ENCODE measurements around the gene LHFPL4.

- no peak for TF ChIP-seq CTCF (IDR thresholded peaks at IDR 0.05; ENCODE audit: low read depth, low read length, missing input control)
- no peak for TF ChIP-seq REST (IDR thresholded peaks at IDR 0.05)
- no peak for TF ChIP-seq MAX (IDR thresholded peaks at IDR 0.05)
- no peak for TF ChIP-seq ATF3 (IDR thresholded peaks at IDR 0.05)
- TF ChIP-seq EGR1 (IDR thresholded peaks at IDR 0.05; ENCODE audit: low read depth in 2 of 2) = no peak
- no peak for TF ChIP-seq TAF1 (conservative IDR thresholded peaks at IDR 0.05)
- TF ChIP-seq SP1 (IDR thresholded peaks at IDR 0.05) = no peak
- TF ChIP-seq ZBTB33 (IDR thresholded peaks at IDR 0.05) = no peak
- no peak for TF ChIP-seq GABPA (IDR thresholded peaks at IDR 0.05 in 1 of 2, conservative IDR thresholded peaks at IDR 0.05 in 1 of 2)
- TF ChIP-seq YY1 (IDR thresholded peaks at IDR 0.05) = no peak
- no peak for TF ChIP-seq HNF4G (IDR thresholded peaks at IDR 0.05)
- TF ChIP-seq JUND (IDR thresholded peaks at IDR 0.05) = no peak
These were observed 30.2 kb upstream of the LHFPL4 start for GRCh38 chr3:9583792-9584191.

Measured in liver (tissue), 3 donors.